Adrenal gland (tissue), 12 donors: ENCODE data around the gene CISD1. TPM values are rescaled to one million over a fixed set of nuclear protein-coding genes. Genes with fewer than 3 reads are reported as not detected.
"Not testable (repeated sequence)": the region's sequence is repeated elsewhere in the genome, so short reads cannot be mapped to it uniquely, and the experiment has no call there.

ENCODE experiments used
- DNase-seq, 7 donors: peaks; one replicate each; pipeline ENCODE4 v3.0.0-alpha.2; 2019 to 2020
- H3K27ac ChIP-seq, 5 donors: fragments of 200-600 bp; sonication (generic) in 4 of 5; 1 replicate in 3 of 5; 2 replicates in 2 of 5; pipeline versions ENCODE4 v1.5.1 to v1.8.0; 2016 to 2020; ENCODE audit warnings: mild to moderate bottlenecking in 1 of 5
- H3K27me3 ChIP-seq: fragments of 200-600 bp; 2 replicates; pipeline ENCODE4 v1.8.0; 2021
- H3K36me3 ChIP-seq, 2 donors: fragments of 200-600 bp; replicated peaks in 1 of 2; 1 replicate in 1 of 2; 2 replicates in 1 of 2; pipeline versions ENCODE4 v1.5.1 to v1.8.0; 2018 to 2022
- H3K4me1 ChIP-seq, 2 donors: fragments of 200-600 bp; replicated peaks in 1 of 2; 1 replicate in 1 of 2; 2 replicates in 1 of 2; pipeline versions ENCODE4 v1.5.1 to v1.8.0; 2018 to 2021
- H3K4me3 ChIP-seq, 4 donors: fragments of 200-600 bp; sonication (generic) in 3 of 4; one replicate each; pipeline ENCODE4 v1.5.1; 2016 to 2018
- H3K9me3 ChIP-seq, 3 donors: fragments of 200-600 bp; sonication (generic) in 1 of 3; replicated peaks in 1 of 3; 1 replicate in 2 of 3; 2 replicates in 1 of 3; pipeline versions ENCODE4 v1.5.1 to v1.8.0; 2016 to 2021
- CTCF ChIP-seq, 6 experiments: fragments of 450-650 bp in 4 of 6; fragments of 200-600 bp in 2 of 6; sonication (generic) in 1 of 6; IDR thresholded peaks; 1 replicate in 5 of 6; 2 replicates in 1 of 6; pipeline versions ENCODE4 v1.5.1 to v1.8.0; 2016 to 2021; ENCODE audit warnings: antibody characterized with exemption in 6 of 6, mild to moderate bottlenecking in 2 of 6, moderate library complexity in 1 of 6
- POLR2A ChIP-seq, 2 donors: fragments of 450-650 bp; IDR thresholded peaks; one replicate each; pipeline ENCODE4 v1.6.1; 2017; ENCODE audit warnings: antibody characterized with exemption in 2 of 2, mild to moderate bottlenecking in 2 of 2, moderate library complexity in 1 of 2
- WGBS, 4 donors: extraction: QIAGEN DNeasy Blood & Tissue Kit in 2 of 4; methylation state at CpG; one replicate each; pipeline versions ENCODE4 v1.1.5 to v1.1.7; 2013 to 2017; 5-methylcytosine and 5-hydroxymethylcytosine counted together
- intact Hi-C, 2 donors: fragments of 100-400 bp; cut with DNase I; formaldehyde crosslinking; loops; one replicate each; pipeline versions ENCODE4 v1.14.1 to v1.15.0; 2022 to 2023
- polyA plus RNA-seq, 3 donors: library from polyadenylated mRNA; stranded (reverse); fragments of 200-250 nt in 2 of 3; fragments of 350-450 nt in 1 of 3; fragmentation: Illumina TruSeq in 1 of 3; extraction: RNeasy Lipid Tissue Mini Kit (QIAGEN cat#74804) in 1 of 3; gene quantifications; one replicate each; pipeline ENCODE4 v1.2.3, GENCODE V29; 2013 to 2014
- total RNA-seq, 9 donors: library from RNA; depleted of rRNA in 4 of 9; stranded (reverse); fragments of >200 nt in 4 of 9; fragments of 120-200 nt in 1 of 9; fragmentation: NEBNext Ultra II Directional in 1 of 9; extraction: Animal tissue kit (Norgen Biotek cat#: 25700) in 1 of 9; gene quantifications; one replicate each; pipeline versions ENCODE4 v1.1.0 to v1.2.4, GENCODE V29; 2013 to 2023
- donor health status: healthy with polysubstance abuse.
- donor health status: Bipolar disorder and iron deficiency.
- donor health status: DM: yes; HTN: yes; CAD: no.
- donor health status: DM: no; HTN: no; CAD: no.
- donor health status: DM: no; HTN: no; CAD: no.
- donor health status: DM: yes; HTN: yes; CAD: no.

The CISD1 gene
- total and polyA plus RNA-seq, 12 donors = 10.5 to 156 (median 40.4) TPM

DNA sequence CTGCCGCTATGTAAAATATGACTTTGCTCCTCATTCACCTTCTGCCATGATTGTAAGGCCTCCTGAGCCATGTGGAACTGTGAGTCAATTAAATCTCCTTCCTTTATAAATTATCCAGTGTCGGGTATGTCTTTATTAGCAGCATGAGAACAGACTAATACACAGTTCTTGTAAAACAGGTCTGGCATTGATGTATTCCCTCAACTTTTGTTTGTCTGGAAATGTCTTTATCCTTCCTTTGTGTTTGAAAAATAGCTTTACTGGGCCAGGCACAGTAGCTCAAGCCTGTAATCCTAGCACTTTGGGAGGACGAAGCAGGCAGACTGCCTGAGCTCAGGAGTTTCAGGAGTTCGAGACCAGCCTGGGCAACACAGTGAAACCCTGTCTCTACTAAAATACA lies 15.8 kb upstream of the CISD1 start:
- intact Hi-C loops = no loop called here
- H3K9me3 ChIP-seq = no peaks in the 10 kb centered on the region
- TF ChIP-seq POLR2A (IDR thresholded peaks at IDR 0.05) (no peak), CTCF (IDR thresholded peaks at IDR 0.05) (no peak)
- no peaks in the 10 kb centered on the region for H3K4me1 ChIP-seq
- no peaks in the 10 kb centered on the region for H3K36me3 ChIP-seq
- DNase-seq = no peak
- H3K27ac ChIP-seq = no peak overlapping the region
- 71 to 99% (median 89%) methylated on average over 4 of the region's 4 CpGs for WGBS, 4 donors
- no peaks in the 10 kb centered on the region for H3K27me3 ChIP-seq
- H3K4me3 ChIP-seq = no peak overlapping the region

DNA sequence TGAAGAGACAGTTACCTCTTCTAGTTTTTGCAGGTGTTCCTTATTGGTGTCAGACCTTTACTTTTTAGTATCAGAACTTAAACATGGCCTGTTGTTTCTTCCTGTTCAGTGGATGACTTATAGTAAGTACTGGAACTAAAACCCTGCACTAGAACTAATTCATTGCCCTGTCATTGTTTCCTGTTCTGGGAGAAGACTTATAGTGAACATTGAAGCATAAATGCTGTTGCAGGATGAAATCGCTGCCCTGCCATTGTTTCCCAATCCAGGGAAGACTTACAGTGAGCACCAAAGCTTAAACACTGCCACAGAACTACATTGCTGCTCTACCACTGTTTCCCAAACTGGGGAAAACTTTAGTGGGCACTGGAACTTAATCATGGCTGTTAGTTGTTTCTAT lies 14.3 kb upstream of the CISD1 start:
- H3K27me3 ChIP-seq = no peaks in the 10 kb centered on the region
- WGBS, 4 donors = 0 to 100% (median 70%) methylated on average over 1 of the region's 1 CpG
- no peak for TF ChIP-seq POLR2A (IDR thresholded peaks at IDR 0.05)
- no peak for TF ChIP-seq CTCF (IDR thresholded peaks at IDR 0.05)
- no peaks in the 10 kb centered on the region for H3K9me3 ChIP-seq
- intact Hi-C loops = no loop called here
- DNase-seq = no peak
- H3K4me3 ChIP-seq = no peak overlapping the region
- no peak overlapping the region for H3K27ac ChIP-seq
- H3K4me1 ChIP-seq = no peaks in the 10 kb centered on the region
- H3K36me3 ChIP-seq = no peaks in the 10 kb centered on the region

GRCh38 chr10:58256013-58256780 lies 12.8 kb upstream of the CISD1 start:
- H3K9me3 ChIP-seq, H3K27me3 ChIP-seq, DNase-seq, intact Hi-C loops, H3K4me1 ChIP-seq, H3K36me3 ChIP-seq, H3K4me3 ChIP-seq, H3K27ac ChIP-seq: not testable (repeated sequence)
- WGBS, 4 donors = 87 to 93% (median 89%) methylated on average over 7 of the region's 7 CpGs

- 88 to 94% (median 93%) methylated on average over 4 of the region's 4 CpGs for whole genome bisulfite sequencing, 4 donors
- Histone ChIP-seq H3K27ac (no peak overlapping the region), H3K4me1 (peaks cover 0 to under 1% of the 10 kb centered on the region in 2 donors), H3K27me3 (no peaks in the 10 kb centered on the region), H3K36me3 (no peaks in the 10 kb centered on the region), H3K9me3 (no peaks in the 10 kb centered on the region), H3K4me3 (no peak overlapping the region)
- TF ChIP-seq POLR2A (IDR thresholded peaks at IDR 0.05) (no peak), CTCF (IDR thresholded peaks at IDR 0.05) (no peak)
- intact Hi-C loops = no loop called here
- DNase-seq = no peak
These were observed 9.8 kb upstream of the CISD1 start for GRCh38 chr10:58258977-58259692.
